GM13976 (cell line): ENCODE results near the gene ABHD14A.

ENCODE experiments used
- DNase-seq: peaks from one replicate; pipeline ENCODE4 v3.0.0; 2012; ENCODE audit warnings: low spot score
- in situ Hi-C: fragments of 300-500 bp; cut with MboI; formaldehyde crosslinking; loops from one replicate; pipeline ENCODE4 v1.12.0; 2022; ENCODE audit warnings: low sequenced_read_pairs, mixed read lengths, inconsistent platforms; ENCODE audit not compliant: unreplicated experiment
- TF ChIP-seq, protein P1 (sequence below): IDR thresholded peaks from 2 replicates; pipeline ENCODE4 v1.5.1; 2012; ENCODE audit warnings: borderline replicate concordance, mild to moderate bottlenecking; ENCODE audit not compliant: insufficient read depth; ENCODE audit errors: extremely low read depth, missing control alignments, control extremely low read depth

Gene ABHD14A

GRCh38 chr3:52013802-52014598 lies 39.1 kb downstream of the ABHD14A start:
- in situ Hi-C loops: no loop called here
- TF ChIP-seq, protein P1, sequence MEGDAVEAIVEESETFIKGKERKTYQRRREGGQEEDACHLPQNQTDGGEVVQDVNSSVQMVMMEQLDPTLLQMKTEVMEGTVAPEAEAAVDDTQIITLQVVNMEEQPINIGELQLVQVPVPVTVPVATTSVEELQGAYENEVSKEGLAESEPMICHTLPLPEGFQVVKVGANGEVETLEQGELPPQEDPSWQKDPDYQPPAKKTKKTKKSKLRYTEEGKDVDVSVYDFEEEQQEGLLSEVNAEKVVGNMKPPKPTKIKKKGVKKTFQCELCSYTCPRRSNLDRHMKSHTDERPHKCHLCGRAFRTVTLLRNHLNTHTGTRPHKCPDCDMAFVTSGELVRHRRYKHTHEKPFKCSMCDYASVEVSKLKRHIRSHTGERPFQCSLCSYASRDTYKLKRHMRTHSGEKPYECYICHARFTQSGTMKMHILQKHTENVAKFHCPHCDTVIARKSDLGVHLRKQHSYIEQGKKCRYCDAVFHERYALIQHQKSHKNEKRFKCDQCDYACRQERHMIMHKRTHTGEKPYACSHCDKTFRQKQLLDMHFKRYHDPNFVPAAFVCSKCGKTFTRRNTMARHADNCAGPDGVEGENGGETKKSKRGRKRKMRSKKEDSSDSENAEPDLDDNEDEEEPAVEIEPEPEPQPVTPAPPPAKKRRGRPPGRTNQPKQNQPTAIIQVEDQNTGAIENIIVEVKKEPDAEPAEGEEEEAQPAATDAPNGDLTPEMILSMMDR: no peak
- DNase-seq: no peak

DNA sequence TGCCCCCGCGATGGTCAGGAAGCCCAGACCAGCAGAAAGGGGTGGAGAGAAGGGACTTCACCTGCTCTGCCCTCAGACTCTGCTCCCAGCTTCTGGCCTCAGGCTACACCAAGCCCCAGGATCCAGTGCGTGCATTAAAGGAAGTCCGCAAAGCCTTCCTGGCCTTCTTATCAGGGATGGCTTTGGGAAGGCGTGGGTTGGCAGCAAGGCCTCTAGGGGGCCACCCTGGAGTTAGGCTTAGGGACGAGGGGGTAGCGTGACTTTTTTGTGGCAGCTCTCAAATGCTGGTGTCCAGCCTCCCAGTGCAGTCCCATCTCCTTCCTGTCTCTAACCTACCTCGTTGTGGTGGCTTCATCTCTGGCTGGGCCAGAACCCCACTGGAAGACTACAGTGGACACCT lies 39.7 kb downstream of the ABHD14A start:
- DNase-seq: no peak
- in situ Hi-C loops: no loop called here
- TF ChIP-seq, protein P1: no peak

- DNase-seq: no peak
- in situ Hi-C loops: no loop called here
- TF ChIP-seq, protein P1: no peak
These were observed 40.8 kb downstream of the ABHD14A start for GRCh38 chr3:52015438-52016228.

- no peak for DNase-seq
- in situ Hi-C loops: no loop called here
- TF ChIP-seq, protein P1: no peak
These were observed 42.7 kb downstream of the ABHD14A start for GRCh38 chr3:52017586-52017985.

- TF ChIP-seq, protein P1: no peak
- in situ Hi-C loops: no loop called here
- no peak for DNase-seq
These were observed 43.6 kb downstream of the ABHD14A start for GRCh38 chr3:52018319-52019000.

GRCh38 chr3:52019352-52020080 lies 44.7 kb downstream of the ABHD14A start:
- DNase-seq: no peak
- TF ChIP-seq, protein P1: no peak
- in situ Hi-C loops: no loop called here
